ENCODE measurements around the gene INHBC.
"Not testable (repeated sequence)": the region's sequence is repeated elsewhere in the genome, so short reads cannot be mapped to it uniquely, and the experiment has no call there.

INHBC gene

DNA sequence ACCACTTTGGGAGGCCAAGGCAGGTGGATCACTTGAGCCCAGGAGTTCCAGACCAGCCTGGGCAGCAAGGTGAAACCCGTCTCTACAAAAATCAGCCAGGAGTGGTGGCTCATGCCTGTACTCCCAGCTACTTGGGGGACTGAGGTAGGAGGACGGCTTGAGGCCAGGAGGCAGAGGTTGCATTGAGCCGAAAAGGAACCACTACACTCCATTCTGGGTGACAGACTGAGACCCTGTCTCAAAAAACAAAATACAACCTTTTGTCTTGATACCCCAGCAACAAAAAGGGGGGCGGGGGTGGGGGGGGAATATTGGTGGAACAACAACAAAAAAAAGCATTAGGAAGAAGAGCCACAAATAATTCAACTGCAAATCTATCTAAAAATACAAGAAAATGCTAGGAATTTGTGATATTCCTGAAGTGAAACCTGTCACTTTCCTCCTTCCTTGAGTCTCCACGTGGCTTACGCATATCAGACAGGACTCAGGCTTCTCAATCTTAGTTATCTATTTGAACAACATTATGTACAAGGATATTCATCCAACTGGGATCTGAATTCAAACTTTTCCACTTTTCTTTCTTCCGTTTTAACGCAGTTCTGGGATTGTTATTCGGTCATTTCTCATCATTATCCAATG is 5.0 kb upstream of the INHBC start:
- FAIRE-seq: no peak

DNA sequence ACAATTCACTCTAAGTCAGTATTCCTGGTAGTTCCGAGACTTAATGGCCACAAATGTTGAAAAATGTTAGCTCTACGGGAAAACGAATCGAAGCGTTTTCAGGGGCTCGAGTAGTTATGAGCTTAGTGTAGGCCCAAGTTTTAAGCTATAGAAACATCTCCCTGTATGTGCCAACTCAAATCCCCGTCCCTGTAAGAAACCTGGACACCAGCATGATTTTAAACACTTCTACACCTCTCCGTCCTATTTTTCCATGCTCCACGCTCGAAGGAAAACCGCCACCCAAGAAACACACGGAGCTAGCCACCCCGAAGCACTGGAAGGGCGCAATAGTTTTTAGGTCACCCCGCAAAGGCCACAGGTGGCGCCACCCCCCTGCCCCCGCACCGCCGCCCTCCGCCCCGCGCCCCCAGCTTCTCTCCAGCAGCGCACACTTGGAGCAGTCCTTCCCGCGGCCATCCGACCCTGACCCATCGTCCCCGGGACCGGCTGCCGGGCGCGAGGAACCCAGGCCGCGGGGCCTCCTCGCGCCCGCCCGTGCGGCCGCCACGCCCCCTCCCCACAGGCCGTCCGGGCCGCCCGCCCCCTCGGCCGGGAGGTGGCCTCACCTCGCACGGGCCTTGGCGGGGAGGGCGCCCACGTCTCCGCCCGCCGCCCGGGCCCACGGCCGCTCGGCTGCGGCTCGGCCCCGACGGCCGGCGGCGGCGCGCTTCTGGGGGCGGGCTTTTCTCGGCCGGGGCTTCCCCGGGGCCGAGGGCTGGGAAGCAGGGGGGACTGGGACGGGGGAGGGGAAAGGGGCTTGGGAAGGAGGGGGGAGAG is 4.3 kb upstream of the INHBC start:
- no peak for FAIRE-seq

DNA sequence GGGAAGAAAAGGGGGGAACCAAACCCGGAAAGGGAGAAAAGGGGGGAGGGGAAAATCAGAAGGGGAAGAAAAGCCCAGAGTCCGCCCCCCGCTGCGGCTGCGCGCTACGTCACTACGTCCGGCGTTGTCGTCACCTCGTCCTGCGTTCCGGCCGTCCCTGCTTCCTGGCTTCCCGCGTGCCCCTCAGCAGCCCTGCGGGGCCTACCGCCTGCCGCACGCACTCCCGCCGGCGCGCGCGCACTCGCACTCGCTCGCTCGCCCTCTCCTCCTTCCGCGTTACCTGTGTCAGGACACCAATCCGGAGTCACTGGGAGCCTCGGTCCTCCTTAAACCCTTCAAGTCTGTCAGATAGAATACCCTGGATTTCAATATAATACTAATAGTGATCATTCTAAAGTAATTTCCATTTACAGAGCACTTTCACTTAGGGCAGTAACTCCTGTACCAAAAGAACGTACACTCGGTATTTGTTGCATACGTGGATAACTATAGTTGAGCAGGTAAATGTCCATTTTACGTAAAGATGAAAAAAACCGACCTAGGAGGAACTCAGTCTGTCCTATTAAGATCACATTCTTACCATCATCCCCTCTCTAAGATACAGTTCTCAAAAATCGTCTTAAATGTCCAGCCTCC is 3.5 kb upstream of the INHBC start, which contains the start of gene R3HDM2:
Gene R3HDM2, minus strand, starts transcription at position 113 of the 636 bp plus-strand sequence. CDS start 120,615 bp downstream, outside the sequence.
- FAIRE-seq: peak; percentile 3

GRCh38 chr12:57431654-57432188 is 2.9 kb upstream of the INHBC start:
- FAIRE-seq: no peak

- FAIRE-seq: no peak
Measured at GRCh38 chr12:57433370-57433769, 1.2 kb upstream of the INHBC start.

DNA sequence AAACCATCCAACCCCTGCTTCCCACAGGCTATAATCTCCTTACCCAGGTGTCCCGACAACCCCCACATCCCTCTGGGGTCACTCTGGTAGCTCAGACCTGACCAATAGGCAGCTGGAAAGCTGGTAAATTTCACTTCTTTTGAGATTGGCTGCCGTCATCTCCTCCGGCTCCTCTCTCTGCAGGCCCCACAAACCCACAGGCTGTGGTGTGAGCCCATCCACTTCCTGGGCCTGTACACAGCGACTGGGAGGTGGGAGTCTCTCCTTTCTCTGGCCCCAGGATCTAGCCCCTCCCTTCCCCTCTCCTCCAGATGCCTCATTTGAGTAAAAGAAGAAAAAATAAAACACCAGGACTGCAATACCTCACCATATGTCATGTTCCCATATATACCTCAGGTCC is 709 bp downstream of the INHBC start:
- no peak for FAIRE-seq

DNA sequence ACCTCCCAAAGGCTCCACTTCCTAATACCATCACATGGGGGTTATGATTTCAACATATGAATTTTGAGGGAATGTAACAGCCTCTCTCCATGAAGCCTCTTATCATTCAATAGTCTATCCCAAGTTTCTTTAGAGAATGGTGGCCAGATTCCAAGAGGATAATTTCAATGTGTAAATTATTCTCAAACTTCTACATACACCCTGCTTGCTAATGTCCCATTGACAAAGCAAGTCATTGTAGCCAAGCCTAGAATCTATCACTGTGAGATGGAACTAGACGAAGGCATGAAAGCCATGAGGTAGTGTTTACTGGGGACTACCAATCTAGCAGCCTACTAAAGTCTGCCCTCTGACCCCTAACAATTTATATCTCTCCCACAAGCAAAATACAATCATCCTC is 3.8 kb downstream of the INHBC start:
- FAIRE-seq: no peak

GRCh38 chr12:57439762-57440266 is 5.2 kb downstream of the INHBC start:
- FAIRE-seq: no peak

DNA sequence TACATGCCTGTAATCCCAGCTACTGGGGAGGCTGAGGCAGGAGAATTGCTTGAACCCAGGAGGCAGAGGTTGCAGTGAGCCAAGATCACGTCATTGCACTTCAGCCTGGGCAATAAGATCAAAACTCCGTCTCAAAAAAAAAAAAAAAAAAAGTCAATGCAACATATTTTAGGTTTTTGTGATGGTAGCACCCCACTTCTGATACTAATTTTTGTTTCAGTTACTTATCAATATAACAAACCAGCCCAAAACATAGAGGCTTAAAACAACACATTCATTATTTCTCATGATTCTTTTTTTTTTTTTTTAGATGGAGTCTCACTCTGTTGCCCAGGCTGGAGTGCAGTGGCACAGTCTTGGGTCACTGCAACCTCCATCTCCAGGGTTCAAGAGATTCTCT is 6.8 kb downstream of the INHBC start:
- FAIRE-seq: not testable (repeated sequence)

GRCh38 chr12:57441846-57442427 is 7.4 kb downstream of the INHBC start:
- FAIRE-seq: no peak

DNA sequence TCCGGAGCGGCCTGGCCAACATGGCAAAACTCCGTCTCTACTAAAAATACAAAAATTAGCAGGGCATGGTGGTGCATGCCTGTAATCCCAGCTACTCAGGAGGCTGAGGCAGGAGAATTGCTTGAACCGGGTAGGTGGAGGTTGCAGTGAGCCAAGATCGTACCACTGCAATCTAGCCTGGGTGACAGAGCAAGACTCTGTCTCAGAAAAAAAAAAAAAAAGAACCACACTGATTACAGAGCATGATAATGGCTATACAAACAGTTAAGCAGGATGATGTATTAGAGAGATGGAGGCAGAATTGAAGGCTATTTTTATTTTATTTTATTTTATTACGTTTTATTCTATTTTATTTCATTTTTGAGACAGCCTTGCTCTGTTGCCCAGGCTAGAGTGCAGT is 9.8 kb downstream of the INHBC start:
- FAIRE-seq: not testable (repeated sequence)

GRCh38 chr12:57444744-57445143 is 10.2 kb downstream of the INHBC start:
- no peak for FAIRE-seq

DNA sequence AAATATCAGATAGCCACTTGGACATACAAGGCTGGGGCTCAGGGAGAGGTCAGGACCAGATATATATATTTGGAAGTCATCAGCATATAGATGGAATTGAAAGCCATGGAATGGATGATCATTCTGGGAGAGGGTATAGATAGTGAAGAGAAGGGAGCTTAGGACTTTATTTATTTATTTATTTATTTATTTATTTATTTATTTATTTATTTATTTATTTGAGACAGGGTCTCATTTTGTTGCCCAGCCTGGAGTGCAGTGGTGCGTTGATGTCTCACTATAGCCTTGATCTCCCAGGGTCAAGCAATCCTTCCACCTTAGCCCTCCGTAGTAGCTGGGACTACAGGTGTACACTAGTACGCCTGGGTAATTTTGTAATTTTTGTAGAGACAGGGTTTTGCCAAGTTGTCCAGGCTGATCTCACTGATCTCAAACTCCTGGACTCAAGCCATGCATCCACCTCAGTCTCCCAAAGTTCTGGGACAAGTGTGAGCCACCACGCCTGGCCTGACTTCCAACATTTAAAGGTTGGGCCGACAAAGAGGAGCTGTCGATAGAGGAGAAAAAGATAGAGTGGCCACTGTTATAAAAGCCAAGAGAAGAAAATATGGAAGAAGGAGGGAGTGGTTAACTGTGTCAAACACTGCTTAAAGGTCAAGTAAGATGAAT is 11.8 kb downstream of the INHBC start:
- no peak for FAIRE-seq

DNA sequence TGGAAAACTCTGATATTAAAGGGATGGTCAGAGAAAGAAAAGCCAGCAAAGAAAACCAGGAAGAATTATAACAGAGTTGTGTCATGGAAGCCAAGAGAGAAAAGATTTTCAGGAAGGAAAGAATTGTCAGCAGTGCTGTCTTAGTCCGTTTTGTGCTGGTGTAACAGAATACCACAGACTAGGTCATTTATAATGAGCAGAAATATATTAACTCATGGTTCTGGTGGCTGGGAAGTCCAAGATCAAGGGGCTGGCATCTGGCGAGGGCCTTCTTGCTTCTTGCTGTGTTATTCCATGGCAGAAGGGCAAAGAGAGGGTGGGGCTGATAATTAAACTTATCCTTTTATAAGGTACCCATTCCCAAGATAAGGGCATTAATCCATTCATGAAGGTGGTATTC is 14.1 kb downstream of the INHBC start:
- no peak for FAIRE-seq

DNA sequence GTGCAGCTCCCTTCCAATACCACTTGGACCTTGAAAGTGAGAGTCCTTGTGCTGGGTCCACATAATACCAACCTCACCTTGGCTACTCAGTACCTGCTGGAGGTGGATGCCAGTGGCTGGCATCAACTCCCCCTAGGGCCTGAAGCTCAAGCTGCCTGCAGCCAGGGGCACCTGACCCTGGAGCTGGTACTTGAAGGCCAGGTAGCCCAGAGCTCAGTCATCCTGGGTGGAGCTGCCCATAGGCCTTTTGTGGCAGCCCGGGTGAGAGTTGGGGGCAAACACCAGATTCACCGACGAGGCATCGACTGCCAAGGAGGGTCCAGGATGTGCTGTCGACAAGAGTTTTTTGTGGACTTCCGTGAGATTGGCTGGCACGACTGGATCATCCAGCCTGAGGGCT is 14.8 kb downstream of the INHBC start:
- FAIRE-seq: no peak

- FAIRE-seq: no peak
Measured at GRCh38 chr12:57450057-57450456, 15.5 kb downstream of the INHBC start.

GRCh38 chr12:57451233-57451778 is 16.7 kb downstream of the INHBC start:
- FAIRE-seq: no peak

GRCh38 chr12:57452181-57452936 is 17.8 kb downstream of the INHBC start:
- FAIRE-seq: no peak

- no peak for FAIRE-seq
Measured at GRCh38 chr12:57452937-57453509, 18.4 kb downstream of the INHBC start.

- FAIRE-seq: no peak
Measured at GRCh38 chr12:57454213-57454565, 19.6 kb downstream of the INHBC start.

Data from A204.1 (cell line).